Activated CD4-positive, alpha-beta memory T cell treated with anti-CD3 and anti-CD28 coated beads, Interleukin-2, amount 10 ng/mL, durations not matched to agents 7 days and 5 days (primary cell): ENCODE data around the gene WAS. TPM values are rescaled to one million over a fixed set of nuclear protein-coding genes. Genes with fewer than 3 reads are reported as not detected.

Experiments
- CTCF ChIA-PET: fragments of 350-600 bp; sonication (Branson Sonifier 250); formaldehyde crosslinking; loops from one replicate; lab custom pipeline; 2021; ENCODE audit warnings: antibody characterized with exemption, inconsistent platforms; lab: Charles Lee
- POLR2A ChIA-PET: fragments of 350-600 bp; sonication (Branson Sonifier 250); formaldehyde crosslinking; loops from one replicate; lab custom pipeline; 2021; ENCODE audit warnings: antibody characterized with exemption; lab: Charles Lee
- DNase-seq: peaks from one replicate; pipeline ENCODE4 v3.0.0-alpha.2; 2020
- H3K27ac Mint-ChIP-seq: one replicate; pipeline ENCODE4 v1.8.0; 2021; ENCODE audit warnings: mild to moderate bottlenecking, mixed read lengths
- H3K27me3 Mint-ChIP-seq: one replicate; pipeline ENCODE4 v1.8.0; 2021; ENCODE audit warnings: mixed read lengths
- H3K36me3 Mint-ChIP-seq: one replicate; pipeline ENCODE4 v1.8.0; 2021; ENCODE audit warnings: low read depth, mixed read lengths
- H3K4me1 Mint-ChIP-seq: one replicate; pipeline ENCODE4 v1.8.0; 2021; ENCODE audit warnings: mixed read lengths
- H3K4me3 Mint-ChIP-seq: one replicate; pipeline ENCODE4 v1.8.0; 2021; ENCODE audit warnings: mild to moderate bottlenecking, mixed read lengths
- H3K9me3 Mint-ChIP-seq: one replicate; pipeline ENCODE4 v1.8.0; 2021; ENCODE audit warnings: mixed read lengths
- total RNA-seq, 2 experiments: library from RNA; stranded (reverse); gene quantifications; one replicate each; pipeline ENCODE4 v1.2.3, GENCODE V29; 2021

The WAS gene
- total RNA-seq, 2 experiments from 2014 or later = 156 to 157 TPM

GRCh38 chrX:48719958-48720357, 36.4 kb downstream of the WAS start:
- no peak overlapping the region for H3K27ac Mint-ChIP-seq
- H3K27me3 Mint-ChIP-seq = no peaks in the 10 kb centered on the region
- H3K36me3 Mint-ChIP-seq = peaks cover 32% of the 10 kb centered on the region
- POLR2A ChIA-PET = interaction anchor here (2.8 kb wide), 1 partner anchor 17 kb away, joined by 17 read pairs; no protein-coding TSS in a partner anchor
- H3K4me3 Mint-ChIP-seq = no peak overlapping the region
- CTCF ChIA-PET = no interaction called here
- DNase-seq = no peak
- peaks cover 23% of the 10 kb centered on the region for H3K9me3 Mint-ChIP-seq
- peaks cover 29% of the 10 kb centered on the region for H3K4me1 Mint-ChIP-seq

GRCh38 chrX:48720577-48721250, 37.1 kb downstream of the WAS start:
- Mint-ChIP-seq H3K9me3 (peaks cover 23% of the 10 kb centered on the region), H3K27ac (no peak overlapping the region), H3K4me3 (no peak overlapping the region), H3K4me1 (peaks cover 24% of the 10 kb centered on the region), H3K36me3 (peaks cover 31% of the 10 kb centered on the region), H3K27me3 (no peaks in the 10 kb centered on the region)
- CTCF ChIA-PET = no interaction called here
- POLR2A ChIA-PET = interaction anchor here (0.9 to 2.8 kb wide), 4 partner anchors 10 to 81 kb away, joined by 3 to 17 read pairs (median 4); partner anchors contain the start of gene HDAC6
- DNase-seq = no peak

DNA sequence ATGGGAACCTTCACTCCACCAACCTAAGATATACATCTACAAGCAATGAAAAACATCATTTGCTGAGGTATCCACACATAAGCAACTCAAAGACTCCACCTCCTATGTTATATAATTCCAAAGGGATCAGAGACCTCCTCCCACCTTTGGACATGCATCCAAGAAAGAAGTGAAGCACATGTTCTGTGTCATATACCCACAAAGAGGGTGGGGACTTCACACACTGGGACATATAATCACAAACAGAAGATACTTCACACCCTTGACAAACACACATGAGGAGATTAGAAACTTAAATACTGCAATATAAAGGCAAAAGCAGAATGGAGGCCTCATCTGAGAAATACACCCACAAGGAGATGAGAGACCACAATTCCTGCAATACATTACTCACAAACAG, 38.3 kb downstream of the WAS start:
- Mint-ChIP-seq H3K4me3 (no peak overlapping the region), H3K27ac (no peak overlapping the region), H3K36me3 (peaks cover 31% of the 10 kb centered on the region), H3K9me3 (peaks cover 16% of the 10 kb centered on the region), H3K27me3 (no peaks in the 10 kb centered on the region), H3K4me1 (peaks cover 21% of the 10 kb centered on the region)
- no peak for DNase-seq
- ChIA-PET CTCF (no interaction called here), POLR2A (no interaction called here)

DNA sequence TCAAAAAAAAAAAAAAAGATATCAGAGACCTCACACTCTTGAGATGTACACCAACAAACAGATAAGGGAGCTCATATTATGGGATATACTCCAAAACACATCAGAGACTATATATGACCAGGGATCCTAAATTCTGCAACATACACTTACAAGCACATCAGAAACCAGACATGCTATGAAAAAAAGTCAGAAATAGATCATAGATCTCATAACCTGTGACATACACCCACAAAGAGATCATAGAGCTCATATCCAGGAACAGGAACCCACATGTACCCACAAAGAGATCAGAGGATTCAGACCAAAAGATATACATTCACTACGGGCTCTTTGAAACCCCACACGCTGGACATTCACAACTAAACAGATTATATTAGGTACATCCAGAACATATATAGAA, 43.0 kb downstream of the WAS start:
- H3K9me3 Mint-ChIP-seq = peaks cover 25% of the 10 kb centered on the region
- H3K4me3 Mint-ChIP-seq = no peak overlapping the region
- peaks cover 34% of the 10 kb centered on the region for H3K36me3 Mint-ChIP-seq
- POLR2A ChIA-PET = interaction anchor here (1.2 kb wide), 1 partner anchor 10 kb away, joined by 5 read pairs; no protein-coding TSS in a partner anchor
- no peaks in the 10 kb centered on the region for H3K27me3 Mint-ChIP-seq
- CTCF ChIA-PET = no interaction called here
- no peak for DNase-seq
- H3K4me1 Mint-ChIP-seq = peaks cover 20% of the 10 kb centered on the region
- no peak overlapping the region for H3K27ac Mint-ChIP-seq

DNA sequence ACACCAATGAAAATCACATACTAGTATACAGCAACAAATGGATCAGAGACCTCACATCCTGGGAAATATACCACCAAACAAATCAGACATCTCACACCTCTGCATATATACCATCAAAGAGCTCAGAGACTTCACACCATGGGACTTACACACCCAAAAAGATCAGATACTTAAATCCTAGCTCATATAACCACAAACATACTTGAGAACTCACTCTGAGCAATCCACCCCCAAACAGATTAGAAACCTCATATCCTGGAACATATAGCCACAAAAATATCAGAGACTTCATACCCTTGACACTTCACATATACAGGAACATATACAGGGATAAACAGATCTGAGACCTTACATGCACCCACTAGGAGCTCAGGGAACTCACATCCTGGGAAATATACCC, 45.1 kb downstream of the WAS start:
- Mint-ChIP-seq H3K27ac (no peak overlapping the region), H3K9me3 (peaks cover 25% of the 10 kb centered on the region)
- POLR2A ChIA-PET = interaction anchor here (1.7 to 1.9 kb wide), 2 partner anchors 9 to 15 kb away, joined by 7 to 12 read pairs; no protein-coding TSS in a partner anchor

DNA sequence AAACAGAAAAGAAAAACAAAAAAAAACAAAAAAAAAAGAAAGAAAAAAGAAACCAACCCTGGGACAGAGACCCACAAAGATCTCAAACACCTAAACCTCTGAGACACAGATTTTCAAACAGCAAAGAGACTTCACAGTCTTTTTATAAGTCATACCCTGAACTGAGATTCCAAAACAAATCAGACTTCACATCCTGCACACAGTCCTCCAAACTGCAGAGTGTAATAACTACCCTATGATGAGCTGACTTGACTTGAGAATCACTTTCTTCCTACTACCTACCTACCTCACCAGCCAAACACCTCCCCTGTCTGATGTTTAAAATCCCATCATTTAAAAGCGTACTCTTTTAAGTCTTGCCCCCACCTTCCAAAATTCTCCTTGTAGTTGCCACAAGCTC, 52.7 kb downstream of the WAS start:
- peak overlapping the region; percentile 96 for H3K27ac Mint-ChIP-seq
- POLR2A ChIA-PET = interaction anchor here (1.1 to 4.4 kb wide), 13 partner anchors 12 to 436 kb away, joined by 3 to 59 read pairs (median 7); partner anchors contain the start of genes HDAC6, PLP2, RBM3 and SLC35A2
- H3K9me3 Mint-ChIP-seq = no peaks in the 10 kb centered on the region
- CTCF ChIA-PET = no interaction called here
- H3K4me1 Mint-ChIP-seq = peaks cover 19% of the 10 kb centered on the region
- no peak for DNase-seq
- H3K4me3 Mint-ChIP-seq = peak overlapping the region; percentile 91
- H3K27me3 Mint-ChIP-seq = no peaks in the 10 kb centered on the region
- H3K36me3 Mint-ChIP-seq = peaks cover 3% of the 10 kb centered on the region

More for the DNA sequence above, 45.1 kb downstream of the WAS start:
- no peaks in the 10 kb centered on the region for H3K27me3 Mint-ChIP-seq
- peaks cover 37% of the 10 kb centered on the region for H3K36me3 Mint-ChIP-seq
- DNase-seq = no peak
- H3K4me1 Mint-ChIP-seq = peaks cover 20% of the 10 kb centered on the region
- no peak overlapping the region for H3K4me3 Mint-ChIP-seq
- CTCF ChIA-PET = no interaction called here

DNA sequence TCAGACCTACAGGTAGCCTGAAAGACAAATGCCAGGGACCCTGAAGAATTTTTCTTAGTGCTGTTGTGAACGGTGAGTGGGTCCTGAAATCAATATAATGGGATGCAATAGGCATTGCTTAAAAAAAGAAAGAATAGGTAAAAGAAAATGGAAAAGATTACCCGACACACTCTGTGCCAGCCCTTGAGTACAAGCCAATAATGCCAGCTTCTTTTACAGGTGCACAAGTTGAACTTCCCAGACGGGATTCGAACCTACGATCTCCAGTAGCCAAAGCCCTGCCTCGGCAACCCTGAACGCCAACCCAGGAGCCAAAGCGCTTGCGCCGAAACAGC, 53.2 kb downstream of the WAS start:
- no peak for DNase-seq
- peak overlapping the region; percentile 91 for H3K4me3 Mint-ChIP-seq
- no peaks in the 10 kb centered on the region for H3K9me3 Mint-ChIP-seq
- peaks cover 3% of the 10 kb centered on the region for H3K36me3 Mint-ChIP-seq
- CTCF ChIA-PET = interaction anchor here (1.1 to 1.2 kb wide), 3 partner anchors 41 to 197 kb away, joined by 3 to 4 read pairs (median 3); partner anchors contain the start of genes HDAC6 and TBC1D25
- no peaks in the 10 kb centered on the region for H3K27me3 Mint-ChIP-seq
- H3K4me1 Mint-ChIP-seq = peaks cover 19% of the 10 kb centered on the region
- POLR2A ChIA-PET = interaction anchor here (0.6 to 4.4 kb wide), 28 partner anchors 8 to 435 kb away, joined by 3 to 59 read pairs (median 4); partner anchors contain the start of genes HDAC6, PLP2, PQBP1 and RBM3
- peak overlapping the region; percentile 96 for H3K27ac Mint-ChIP-seq

- ChIA-PET CTCF (interaction anchor here (1.1 to 1.2 kb wide), 3 partner anchors 42 to 198 kb away, joined by 3 to 4 read pairs (median 3); partner anchors contain the start of genes HDAC6 and TBC1D25), POLR2A (interaction anchor here (0.6 to 4.4 kb wide), 30 partner anchors 9 to 435 kb away, joined by 3 to 59 read pairs (median 4); partner anchors contain the start of genes HDAC6, PLP2, PQBP1 and RBM3)
- Mint-ChIP-seq H3K4me1 (peaks cover 19% of the 10 kb centered on the region), H3K36me3 (peaks cover 1% of the 10 kb centered on the region), H3K9me3 (no peaks in the 10 kb centered on the region), H3K27me3 (no peaks in the 10 kb centered on the region), H3K27ac (peak overlapping the region; percentile 96), H3K4me3 (peak overlapping the region; percentile 91)
- DNase-seq = peak; percentile 91
Observed at GRCh38 chrX:48737213-48737938, 53.8 kb downstream of the WAS start.

GRCh38 chrX:48737940-48738339, 54.3 kb downstream of the WAS start:
- no peak for DNase-seq
- peaks cover 19% of the 10 kb centered on the region for H3K4me1 Mint-ChIP-seq
- H3K9me3 Mint-ChIP-seq = no peaks in the 10 kb centered on the region
- peak overlapping the region; percentile 96 for H3K27ac Mint-ChIP-seq
- no peaks in the 10 kb centered on the region for H3K36me3 Mint-ChIP-seq
- no peaks in the 10 kb centered on the region for H3K27me3 Mint-ChIP-seq
- peak overlapping the region; percentile 91 for H3K4me3 Mint-ChIP-seq
- POLR2A ChIA-PET = interaction anchor here (0.9 to 4.4 kb wide), 20 partner anchors 9 to 304 kb away, joined by 3 to 59 read pairs (median 7); partner anchors contain the start of genes HDAC6, PQBP1, RBM3 and SLC35A2
- CTCF ChIA-PET = interaction anchor here (1.1 to 1.2 kb wide), 2 partner anchors 64 to 199 kb away, joined by 3 read pairs; partner anchors contain the start of genes HDAC6 and TBC1D25

Other genes with a start within 250 kb of the WAS start
- gene SLC38A5, start 213.5 kb upstream of the WAS start, total RNA-seq = 10 to 100 TPM; 76.4 to 82.4 TPM
- 10 to 100 TPM; 57.6 to 60.1 TPM for gene FTSJ1, start 207.6 kb upstream of the WAS start, total RNA-seq
- gene PORCN, start 174.8 kb upstream of the WAS start, total RNA-seq = 10 to 100 TPM; 26.1 to 29.2 TPM
- gene EBP, start 162.0 kb upstream of the WAS start, total RNA-seq = 100 to 1,000 TPM; 446 to 461 TPM
- 10 to 100 TPM; 21.7 to 22.3 TPM for gene TBC1D25, start 144.1 kb upstream of the WAS start, total RNA-seq
- 100 to 1,000 TPM; 180 to 182 TPM for gene RBM3, start 109.3 kb upstream of the WAS start, total RNA-seq
- gene WDR13, start 86.3 kb upstream of the WAS start, total RNA-seq = 10 to 100 TPM; 48.5 to 53.5 TPM
- gene SUV39H1, start 12.9 kb downstream of the WAS start, total RNA-seq = 10 to 100 TPM; 30.3 to 33.2 TPM
- gene GLOD5, start 77.9 kb downstream of the WAS start, total RNA-seq = not detected
- not detected for gene GATA1, start 102.8 kb downstream of the WAS start, total RNA-seq
- gene HDAC6, start 118.3 kb downstream of the WAS start, total RNA-seq = 10 to 100 TPM; 89.0 to 90.3 TPM
- not detected for gene ERAS, start 142.7 kb downstream of the WAS start, total RNA-seq
- gene PCSK1N, start 151.8 kb downstream of the WAS start, total RNA-seq = 1 to 10 TPM; 1.4 to 1.6 TPM
- gene TIMM17B, start 214.0 kb downstream of the WAS start, total RNA-seq = 10 to 100 TPM; 55.2 to 60.6 TPM
- 10 to 100 TPM; 78.5 to 79.6 TPM for gene PQBP1, start 214.1 kb downstream of the WAS start, total RNA-seq
- 10 to 100 TPM; 17.9 to 18.3 TPM for gene SLC35A2, start 227.8 kb downstream of the WAS start, total RNA-seq
- gene PIM2, start 235.2 kb downstream of the WAS start, total RNA-seq = 100 to 1,000 TPM; 354 to 359 TPM